Fibroblast of the aortic adventitia (primary cell): ENCODE data around the gene VAX1. TPM values are rescaled to one million over a fixed set of nuclear protein-coding genes. Genes with fewer than 3 reads are reported as not detected.

Experiments used
- DNase-seq: peaks from one replicate; pipeline ENCODE4 v3.0.0-alpha.2; 2010; ENCODE audit warnings: low read depth
- H3K4me3 ChIP-seq: 2 replicates; pipeline ENCODE4 v1.5.1; 2011; ENCODE audit warnings: low read depth, mild to moderate bottlenecking, control low read depth, low read length, moderate library complexity
- CTCF ChIP-seq: IDR thresholded peaks from 2 replicates; pipeline ENCODE4 v1.5.1; 2011; ENCODE audit warnings: mild to moderate bottlenecking, low read length, control low read depth, inconsistent platforms; ENCODE audit not compliant: insufficient read depth
- total RNA-seq: library from RNA; depleted of rRNA; stranded (reverse); fragments of >200 nt; gene quantifications from 2 replicates; pipeline ENCODE4 v1.2.3, GENCODE V29; 2012; ENCODE audit warnings: low replicate concordance

VAX1 gene
- total RNA-seq, 1 donor, result not detected

GRCh38 chr10:117139581-117140524 lies 1.8 kb upstream of the VAX1 start:
- no peak overlapping the region for H3K4me3 ChIP-seq
- DNase-seq, result no peak
- TF ChIP-seq CTCF, result no peak

GRCh38 chr10:117138838-117139580 lies 939 bp upstream of the VAX1 start:
- DNase-seq, result no peak
- no peak overlapping the region for H3K4me3 ChIP-seq
- TF ChIP-seq CTCF, result no peak

DNA sequence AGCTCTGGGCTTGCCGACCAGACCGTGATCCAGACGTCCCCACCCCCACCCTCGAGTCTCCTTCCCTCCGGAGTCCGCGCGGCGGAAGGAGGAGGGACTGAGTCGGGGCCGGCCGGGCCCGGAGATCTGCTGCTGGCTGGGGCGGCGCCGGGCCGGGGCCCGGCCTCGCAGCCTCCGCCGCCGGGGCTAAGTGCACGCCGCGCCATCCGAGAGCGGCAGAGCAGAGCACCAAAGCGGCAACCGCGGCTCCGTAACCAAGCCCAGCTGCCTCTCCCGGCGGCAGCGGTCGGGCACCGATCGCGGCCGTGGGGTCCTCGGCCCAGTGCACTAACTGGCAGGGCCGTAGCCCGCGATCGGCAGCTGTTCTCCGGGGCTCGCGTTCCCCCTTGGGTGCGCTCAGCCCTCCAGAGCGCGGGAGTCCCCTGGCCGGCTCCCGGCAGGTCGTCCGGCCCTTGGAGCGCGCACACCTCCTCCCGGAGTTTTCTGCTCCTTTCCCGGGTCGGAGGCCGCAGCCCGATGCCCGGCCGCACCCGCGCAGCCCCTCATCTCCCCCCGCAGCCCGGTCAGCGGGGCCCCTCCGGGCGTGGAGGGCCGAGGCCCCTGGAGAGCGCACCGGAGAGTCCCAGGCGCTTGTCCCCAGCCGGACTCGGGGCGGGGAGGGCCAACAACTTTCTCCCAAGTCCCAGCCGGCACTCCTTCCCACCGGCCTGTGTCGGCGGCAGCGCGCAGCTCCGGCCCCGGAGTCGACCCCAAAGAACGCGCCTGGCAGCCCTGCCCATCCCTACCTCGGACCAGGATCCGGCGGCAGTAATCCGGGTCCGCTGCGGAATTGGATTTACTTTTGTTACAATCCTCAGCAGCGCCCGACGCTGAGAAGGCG lies 799 bp downstream of the VAX1 start:
- TF ChIP-seq CTCF, result no peak
- peak overlapping the region; percentile 17 for H3K4me3 ChIP-seq
- no peak for DNase-seq

GRCh38 chr10:117136391-117136975 lies 1.6 kb downstream of the VAX1 start:
- DNase-seq, result no peak
- no peak overlapping the region for H3K4me3 ChIP-seq
- TF ChIP-seq CTCF, result no peak

DNA sequence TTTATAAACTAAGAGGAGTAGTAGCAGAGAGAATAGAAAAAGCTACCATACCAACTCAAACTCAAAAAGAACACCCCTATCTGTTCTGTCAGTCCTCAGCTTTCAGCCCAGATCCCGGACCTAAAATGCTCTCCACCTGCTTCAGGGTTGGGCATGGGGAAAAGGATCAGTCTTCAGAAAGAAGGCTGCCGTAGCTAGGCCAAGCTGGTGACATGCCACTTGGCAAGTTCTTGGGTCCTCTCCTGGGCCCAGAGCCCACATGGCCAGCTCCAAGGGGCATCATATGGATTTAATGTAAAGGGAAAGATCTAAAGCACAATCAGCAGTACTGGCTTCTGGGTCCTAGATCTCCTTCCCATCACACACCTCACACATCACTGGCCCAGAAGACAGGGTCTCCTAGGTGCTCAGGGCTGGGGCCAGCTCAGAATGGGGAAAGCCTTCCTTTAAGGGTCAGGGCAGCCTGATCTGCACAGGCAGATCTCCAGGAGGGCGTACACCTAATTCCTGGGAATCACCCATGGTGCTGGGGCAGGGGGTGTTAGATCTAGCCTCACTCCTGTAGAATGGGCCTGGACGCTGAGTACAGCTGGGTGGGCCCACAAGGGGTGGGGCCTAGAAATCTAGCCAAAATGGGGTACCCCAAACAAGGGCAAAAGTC lies 2.5 kb downstream of the VAX1 start:
- no peak for TF ChIP-seq CTCF
- DNase-seq, result no peak
- H3K4me3 ChIP-seq, result no peak overlapping the region

DNA sequence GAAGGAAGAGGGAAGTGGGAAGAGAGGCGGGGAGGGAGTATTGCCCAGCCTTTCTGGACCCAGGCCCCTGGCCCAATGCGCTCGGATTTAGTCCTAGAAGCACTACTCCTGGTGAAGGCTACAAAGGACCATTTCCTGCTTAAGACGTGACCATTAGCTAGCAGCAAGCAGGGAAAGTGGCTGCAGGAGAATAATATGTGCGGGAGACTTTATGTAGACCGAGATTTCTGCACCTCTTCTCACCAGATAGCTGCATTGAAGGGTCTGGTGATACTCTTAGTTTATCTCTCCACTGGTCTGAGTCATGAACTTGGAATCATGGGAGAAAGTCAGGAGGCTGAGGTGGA lies 3.1 kb downstream of the VAX1 start:
- no peak overlapping the region for H3K4me3 ChIP-seq
- no peak for TF ChIP-seq CTCF
- DNase-seq, result no peak
